Muscle layer of colon (tissue), 2 donors: ENCODE data around the gene SEMA3E.

Source experiments
- H3K27ac ChIP-seq: one replicate; pipeline ENCODE4 v1.7.0; 2013; ENCODE audit warnings: low read depth, mild to moderate bottlenecking, low read length, moderate library complexity
- H3K27me3 ChIP-seq, 2 donors: one replicate each; pipeline ENCODE4 v1.7.0; 2013; ENCODE audit warnings: low read length in 2 of 2, mild to moderate bottlenecking in 2 of 2; ENCODE audit not compliant: insufficient read depth in 2 of 2, control insufficient read depth in 1 of 2
- H3K36me3 ChIP-seq: one replicate; pipeline ENCODE4 v1.7.0; 2013; ENCODE audit warnings: mild to moderate bottlenecking, low read length; ENCODE audit not compliant: insufficient read depth
- H3K4me1 ChIP-seq: one replicate; pipeline ENCODE4 v1.7.0; 2013; ENCODE audit warnings: mild to moderate bottlenecking, low read length; ENCODE audit not compliant: insufficient read depth
- H3K4me3 ChIP-seq, 2 donors: one replicate each; pipeline ENCODE4 v1.7.0; 2013; ENCODE audit warnings: low read length in 2 of 2, low read depth in 1 of 2, mild to moderate bottlenecking in 1 of 2, moderate library complexity in 1 of 2
- H3K9ac ChIP-seq: one replicate; pipeline ENCODE4 v1.7.0; 2013; ENCODE audit warnings: low read length
- H3K9me3 ChIP-seq: one replicate; pipeline ENCODE4 v1.7.0; 2013; ENCODE audit warnings: mild to moderate bottlenecking, low read length
- donor health status: abdominal sarcoma.
- donor health status: Adenocarcinoma of cecum.

Gene SEMA3E

GRCh38 chr7:83633516-83633915 is 15.4 kb downstream of the SEMA3E start:
- Histone ChIP-seq H3K9me3 (no peaks in the 10 kb centered on the region), H3K4me1 (no peaks in the 10 kb centered on the region), H3K4me3 (no peak overlapping the region), H3K36me3 (no peaks in the 10 kb centered on the region), H3K27ac (no peak overlapping the region), H3K27me3 (no peaks in the 10 kb centered on the region), H3K9ac (no peak overlapping the region)

DNA sequence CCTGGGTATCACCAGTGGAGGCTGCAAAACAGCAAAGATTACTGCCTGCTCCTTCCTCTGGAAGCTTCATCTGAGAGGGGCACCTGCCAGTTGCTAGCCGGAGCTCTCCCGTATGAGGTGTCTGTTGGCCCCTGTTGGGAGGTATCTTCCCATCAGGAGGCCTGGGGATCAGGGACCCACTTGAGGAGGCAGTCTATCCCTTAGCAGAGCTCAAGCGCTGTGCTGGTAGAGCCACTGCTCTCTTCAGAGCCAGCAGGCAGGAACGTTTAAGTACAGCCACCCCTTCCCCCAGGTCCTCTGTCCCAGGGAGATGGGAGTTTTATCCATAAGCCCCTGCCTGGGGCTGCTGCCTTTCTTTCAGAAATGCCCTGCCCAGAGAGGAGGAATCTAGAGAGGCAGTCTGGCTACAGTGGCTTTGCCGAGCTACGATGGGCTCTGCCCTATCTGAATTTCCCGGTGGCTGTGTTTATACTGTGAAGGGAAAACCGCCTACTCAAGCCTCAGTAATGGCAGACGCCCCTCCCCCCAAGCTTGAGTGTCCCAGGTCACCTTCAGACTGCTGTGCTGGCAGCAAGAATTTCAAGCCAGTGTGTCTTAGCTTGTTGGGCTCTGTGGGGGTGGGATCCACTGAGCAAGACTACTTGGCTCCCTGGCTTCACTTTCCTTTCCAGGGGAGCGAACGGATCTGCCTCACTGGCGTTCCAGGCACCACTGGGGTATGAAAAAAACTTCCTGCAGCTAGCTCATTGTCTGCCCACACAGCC is 19.6 kb downstream of the SEMA3E start:
- no peaks in the 10 kb centered on the region for H3K27me3 ChIP-seq
- H3K9ac ChIP-seq, result no peak overlapping the region
- no peaks in the 10 kb centered on the region for H3K9me3 ChIP-seq
- no peak overlapping the region for H3K4me3 ChIP-seq
- H3K27ac ChIP-seq, result no peak overlapping the region
- H3K36me3 ChIP-seq, result no peaks in the 10 kb centered on the region
- no peaks in the 10 kb centered on the region for H3K4me1 ChIP-seq

DNA sequence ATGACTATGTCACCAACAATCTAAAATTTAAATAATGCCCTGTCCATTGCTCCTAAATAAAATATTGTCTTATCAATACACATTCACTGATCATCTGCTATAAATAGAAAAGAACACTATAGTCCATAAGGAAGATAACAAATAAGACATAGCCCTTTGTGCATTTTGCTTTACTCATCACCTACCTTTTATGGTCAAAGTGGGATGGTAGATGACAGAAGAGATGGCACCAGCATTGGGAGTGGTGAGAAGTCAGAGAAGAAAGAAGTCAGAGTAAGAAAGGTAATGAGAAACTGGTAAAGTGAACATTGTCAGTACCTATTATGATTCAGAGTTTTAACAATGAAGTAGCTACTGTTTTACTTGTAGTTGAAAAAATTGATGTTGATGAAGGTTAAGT is 31.1 kb downstream of the SEMA3E start:
- H3K27ac ChIP-seq, result no peak overlapping the region
- H3K9me3 ChIP-seq, result no peaks in the 10 kb centered on the region
- no peak overlapping the region for H3K4me3 ChIP-seq
- H3K27me3 ChIP-seq, result no peaks in the 10 kb centered on the region
- no peaks in the 10 kb centered on the region for H3K4me1 ChIP-seq
- H3K36me3 ChIP-seq, result no peaks in the 10 kb centered on the region
- no peak overlapping the region for H3K9ac ChIP-seq

DNA sequence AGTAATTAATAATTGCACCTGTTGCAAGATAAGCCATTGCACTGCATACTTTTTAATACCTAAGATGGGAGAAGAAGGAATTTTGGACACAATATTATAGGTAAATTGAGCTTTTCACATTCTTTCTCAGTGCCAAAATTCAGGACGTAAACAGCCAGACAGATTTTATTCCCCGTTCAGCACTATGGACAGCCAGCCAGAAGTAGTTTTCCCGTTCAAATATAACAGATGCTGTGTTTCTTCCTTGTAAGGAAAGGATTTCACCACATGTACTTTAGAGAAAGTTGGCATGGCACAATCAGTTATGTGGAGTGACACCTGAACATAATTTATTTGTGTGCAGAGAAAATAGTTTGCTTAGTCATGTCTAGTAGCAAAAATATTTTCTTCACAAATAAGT is 34.8 kb downstream of the SEMA3E start:
- Histone ChIP-seq H3K9ac (no peak overlapping the region), H3K9me3 (no peaks in the 10 kb centered on the region), H3K36me3 (no peaks in the 10 kb centered on the region), H3K4me3 (no peak overlapping the region), H3K4me1 (no peaks in the 10 kb centered on the region), H3K27ac (no peak overlapping the region), H3K27me3 (no peaks in the 10 kb centered on the region)

GRCh38 chr7:83613232-83613631 is 35.7 kb downstream of the SEMA3E start:
- H3K9ac ChIP-seq, result no peak overlapping the region
- no peaks in the 10 kb centered on the region for H3K4me1 ChIP-seq
- no peak overlapping the region for H3K4me3 ChIP-seq
- no peaks in the 10 kb centered on the region for H3K36me3 ChIP-seq
- no peaks in the 10 kb centered on the region for H3K9me3 ChIP-seq
- no peak overlapping the region for H3K27ac ChIP-seq
- H3K27me3 ChIP-seq, result no peaks in the 10 kb centered on the region

- Histone ChIP-seq H3K4me1 (no peaks in the 10 kb centered on the region), H3K36me3 (no peaks in the 10 kb centered on the region), H3K9me3 (no peaks in the 10 kb centered on the region), H3K27ac (no peak overlapping the region), H3K4me3 (no peak overlapping the region), H3K9ac (no peak overlapping the region), H3K27me3 (no peaks in the 10 kb centered on the region)
These were observed 37.2 kb downstream of the SEMA3E start for GRCh38 chr7:83611776-83612175.

- no peak overlapping the region for H3K27ac ChIP-seq
- H3K4me1 ChIP-seq, result no peaks in the 10 kb centered on the region
- no peaks in the 10 kb centered on the region for H3K9me3 ChIP-seq
- H3K9ac ChIP-seq, result no peak overlapping the region
- no peak overlapping the region for H3K4me3 ChIP-seq
- no peaks in the 10 kb centered on the region for H3K36me3 ChIP-seq
- no peaks in the 10 kb centered on the region for H3K27me3 ChIP-seq
These were observed 38.2 kb downstream of the SEMA3E start for GRCh38 chr7:83610649-83611304.

DNA sequence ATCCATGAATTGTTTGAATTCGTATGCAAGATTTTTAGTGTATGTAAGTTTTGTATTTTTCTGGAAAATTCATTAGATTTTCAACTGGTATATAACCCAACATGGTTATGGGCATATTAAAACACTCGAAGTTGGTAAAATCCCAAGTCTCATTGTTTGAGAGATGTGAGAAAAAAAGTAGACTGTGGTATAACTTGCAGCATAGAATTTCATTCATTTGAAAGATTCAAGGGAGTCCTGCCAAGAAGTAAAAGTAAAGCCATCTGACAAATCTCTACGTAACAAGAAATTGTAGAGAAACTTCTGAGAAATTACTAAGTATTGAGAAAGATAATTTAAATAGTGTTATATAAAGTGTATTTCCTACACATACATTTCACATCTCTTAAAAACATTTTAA is 40.2 kb downstream of the SEMA3E start:
- no peaks in the 10 kb centered on the region for H3K4me1 ChIP-seq
- H3K36me3 ChIP-seq, result no peaks in the 10 kb centered on the region
- no peak overlapping the region for H3K4me3 ChIP-seq
- no peaks in the 10 kb centered on the region for H3K9me3 ChIP-seq
- no peak overlapping the region for H3K9ac ChIP-seq
- H3K27ac ChIP-seq, result no peak overlapping the region
- no peaks in the 10 kb centered on the region for H3K27me3 ChIP-seq

GRCh38 chr7:83603649-83604048 is 45.3 kb downstream of the SEMA3E start:
- Histone ChIP-seq H3K27me3 (no peaks in the 10 kb centered on the region), H3K27ac (no peak overlapping the region), H3K4me3 (no peak overlapping the region), H3K9ac (no peak overlapping the region), H3K4me1 (no peaks in the 10 kb centered on the region), H3K36me3 (no peaks in the 10 kb centered on the region), H3K9me3 (no peaks in the 10 kb centered on the region)

- no peak overlapping the region for H3K9ac ChIP-seq
- H3K4me1 ChIP-seq, result no peaks in the 10 kb centered on the region
- no peaks in the 10 kb centered on the region for H3K36me3 ChIP-seq
- no peak overlapping the region for H3K4me3 ChIP-seq
- no peak overlapping the region for H3K27ac ChIP-seq
- H3K27me3 ChIP-seq, result no peaks in the 10 kb centered on the region
- H3K9me3 ChIP-seq, result no peaks in the 10 kb centered on the region
These were observed 49.8 kb downstream of the SEMA3E start for GRCh38 chr7:83599131-83599530.

GRCh38 chr7:83593921-83594475 is 54.9 kb downstream of the SEMA3E start:
- Histone ChIP-seq H3K9me3 (no peaks in the 10 kb centered on the region), H3K9ac (no peak overlapping the region), H3K27me3 (no peaks in the 10 kb centered on the region), H3K4me3 (no peak overlapping the region), H3K36me3 (no peaks in the 10 kb centered on the region), H3K4me1 (no peaks in the 10 kb centered on the region), H3K27ac (no peak overlapping the region)
